PFSK-1 (cell line): ENCODE data around the gene FOXO1.

Source experiments
- FOXP2 ChIP-seq: optimal IDR thresholded peaks from 2 replicates; pipeline ENCODE3; 2011; ENCODE audit warnings: borderline replicate concordance, control low read depth, inconsistent platforms; ENCODE audit not compliant: insufficient read depth; ENCODE audit errors: extremely low read length, extremely low read depth
- POLR2AphosphoS5 ChIP-seq: IDR thresholded peaks from 2 replicates; pipeline ENCODE4 v1.6.1; 2012; ENCODE audit warnings: low read depth, mild to moderate bottlenecking, control low read depth, low read length, moderate library complexity
- REST ChIP-seq, 2 experiments: IDR thresholded peaks; 2 replicates each; pipeline versions ENCODE4 v1.6.1 to v1.8.0; 2011 to 2012; ENCODE audit warnings: low read depth in 2 of 2, low read length in 2 of 2, control low read depth in 1 of 2, inconsistent platforms in 1 of 2, mild to moderate bottlenecking in 1 of 2, moderate library complexity in 1 of 2; ENCODE audit not compliant: insufficient read depth in 1 of 2
- SIN3A ChIP-seq: IDR thresholded peaks from 2 replicates; pipeline ENCODE4 v1.6.1; 2012; ENCODE audit warnings: mild to moderate bottlenecking, low read length, moderate library complexity, borderline replicate concordance; ENCODE audit not compliant: insufficient read depth
- TAF1 ChIP-seq: IDR thresholded peaks from 2 replicates; pipeline ENCODE4 v1.6.1; 2012; ENCODE audit warnings: low read length, control low read depth, borderline replicate concordance; ENCODE audit not compliant: insufficient read depth

Gene FOXO1

GRCh38 chr13:40508767-40509342, 157.6 kb downstream of the FOXO1 start:
- TF ChIP-seq TAF1 (no peak), REST (IDR thresholded peaks at IDR 0.05; ENCODE audit: insufficient read depth in 1 of 2, low read depth in 2 of 2, low read length in 2 of 2) (no peak)

- TF ChIP-seq TAF1, result no peak
- no peak for TF ChIP-seq FOXP2
- TF ChIP-seq POLR2AphosphoS5, result no peak
- TF ChIP-seq REST (IDR thresholded peaks at IDR 0.05; ENCODE audit: insufficient read depth in 1 of 2, low read depth in 2 of 2, low read length in 2 of 2), result no peak
- TF ChIP-seq SIN3A, result no peak
Observed at GRCh38 chr13:40508127-40508526, 158.3 kb downstream of the FOXO1 start.

DNA sequence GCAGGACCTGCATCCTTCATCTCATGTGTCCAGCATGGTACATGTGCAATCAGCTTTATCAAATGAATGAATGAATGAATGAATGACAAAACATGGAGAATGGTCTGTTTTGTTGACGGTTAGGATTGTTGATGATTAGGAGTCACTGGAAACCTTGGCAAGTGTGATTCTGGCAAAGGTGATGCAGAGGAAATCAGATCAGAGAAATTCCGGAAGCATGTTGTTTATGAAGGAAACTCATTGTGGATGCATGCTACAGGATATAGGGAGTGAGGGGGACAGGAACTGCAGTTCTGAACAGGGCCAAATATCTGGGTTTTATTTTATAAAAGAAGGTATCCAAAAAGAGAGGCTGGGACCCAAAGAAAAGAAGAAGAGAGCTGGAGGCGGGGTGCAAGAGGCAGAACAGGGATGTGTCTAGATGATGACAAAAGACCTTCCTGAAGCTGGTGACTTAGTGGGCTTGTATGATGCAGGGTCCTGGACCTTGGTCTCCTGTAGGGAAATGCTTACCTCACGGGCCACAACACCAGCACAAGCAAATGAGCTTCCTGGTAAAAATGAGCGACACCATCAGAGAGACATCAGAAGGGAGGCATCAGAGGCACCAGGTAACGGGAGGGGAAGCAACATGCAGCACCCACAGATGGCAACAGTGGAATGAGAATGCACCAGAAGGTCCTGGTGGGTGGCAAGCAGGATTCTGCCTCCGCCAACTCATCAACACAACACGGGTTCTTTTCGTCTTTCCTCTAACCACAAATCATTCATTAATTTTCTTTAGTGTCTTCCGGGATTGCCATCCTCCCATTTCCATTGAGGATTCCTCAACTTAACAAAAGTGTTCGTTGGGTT, 159.6 kb downstream of the FOXO1 start:
- TF ChIP-seq POLR2AphosphoS5 (no peak), REST (IDR thresholded peaks at IDR 0.05; ENCODE audit: insufficient read depth in 1 of 2, low read depth in 2 of 2, low read length in 2 of 2) (no peak), FOXP2 (no peak), SIN3A (no peak), TAF1 (no peak)
